ENCODE data around the gene SEC63. TPM values are rescaled to one million over a fixed set of nuclear protein-coding genes. Genes with fewer than 3 reads are reported as not detected.

The SEC63 gene
- total RNA-seq: 11.7 and 19.6 TPM in 2 replicates

GRCh38 chr6:107957909-107958688 lies at the start of gene SEC63:
SEC63 (minus strand) TSS chr6:107958208; CDS start chr6:107958009, 199 bp downstream.

Small RNA genes lying within 50 kb of the gene (small RNA-seq; reads per million reads assigned to genes)
- gene MTHFD2P3 (not detected), gene RF00045 (0.35 reads per million, percentile 12 among the genes with 10 or more reads in this experiment), gene RNU6-437P (not detected)

Other genes with a start within 250 kb of the SEC63 start
- gene SCML4, start 133.9 kb downstream of the SEC63 start, total RNA-seq: 0.39 TPM in 1 of 2 replicates, not detected in the other
- 5.1 and 27.1 TPM in 2 replicates for gene OSTM1, start 116.5 kb upstream of the SEC63 start, total RNA-seq
- gene NR2E1, start 207.8 kb upstream of the SEC63 start, total RNA-seq: not detected in 2 replicates